ENCODE measurements around the gene KIDINS220. TPM values are rescaled to one million over a fixed set of nuclear protein-coding genes. Genes with fewer than 3 reads are reported as not detected.

Gene KIDINS220
- total RNA-seq, 1 experiment from 2014 or later, result 29.3 TPM

- H3K79me2 ChIP-seq (ENCODE audit: insufficient read depth, low read length), result no peaks in the 10 kb centered on the region
- H3K27ac Mint-ChIP-seq, result no peak overlapping the region
- H3K27me3 ChIP-seq (ENCODE audit: insufficient read depth, low read length), result no peaks in the 10 kb centered on the region
- no peaks in the 10 kb centered on the region; the same call in 1 of the 2 replicates for H3K27me3 Mint-ChIP-seq (ENCODE audit: low read depth)
- no peak overlapping the region for H3K27ac ChIP-seq (ENCODE audit: insufficient read length, low read depth, low read length)
- no peak overlapping the region for H2BK5ac ChIP-seq (ENCODE audit: insufficient read length, low read length)
- H2BK12ac ChIP-seq (ENCODE audit: insufficient read length, low read depth, low read length), result no peak overlapping the region
- no peak overlapping the region for H4K8ac ChIP-seq (replicated peaks; ENCODE audit: insufficient read length, low read depth, low read length)
- H2BK120ac ChIP-seq (ENCODE audit: low read depth, low read length, poor library complexity, severe bottlenecking), result no peak overlapping the region
- H3K4me1 Mint-ChIP-seq, result peaks cover 6 to 11% of the 10 kb centered on the region in 2 experiments
- H3T11ph ChIP-seq (ENCODE audit: low read length), result no peak overlapping the region
- H3K9me3 Mint-ChIP-seq, result no peaks in the 10 kb centered on the region
- no peaks in the 10 kb centered on the region for H3K4me1 ChIP-seq (ENCODE audit: insufficient read depth, low read length)
- no peak overlapping the region for H3K56ac ChIP-seq (ENCODE audit: insufficient read length, low read depth, low read length)
- DNase-seq, result no peak
- TF ChIP-seq, protein P1, sequence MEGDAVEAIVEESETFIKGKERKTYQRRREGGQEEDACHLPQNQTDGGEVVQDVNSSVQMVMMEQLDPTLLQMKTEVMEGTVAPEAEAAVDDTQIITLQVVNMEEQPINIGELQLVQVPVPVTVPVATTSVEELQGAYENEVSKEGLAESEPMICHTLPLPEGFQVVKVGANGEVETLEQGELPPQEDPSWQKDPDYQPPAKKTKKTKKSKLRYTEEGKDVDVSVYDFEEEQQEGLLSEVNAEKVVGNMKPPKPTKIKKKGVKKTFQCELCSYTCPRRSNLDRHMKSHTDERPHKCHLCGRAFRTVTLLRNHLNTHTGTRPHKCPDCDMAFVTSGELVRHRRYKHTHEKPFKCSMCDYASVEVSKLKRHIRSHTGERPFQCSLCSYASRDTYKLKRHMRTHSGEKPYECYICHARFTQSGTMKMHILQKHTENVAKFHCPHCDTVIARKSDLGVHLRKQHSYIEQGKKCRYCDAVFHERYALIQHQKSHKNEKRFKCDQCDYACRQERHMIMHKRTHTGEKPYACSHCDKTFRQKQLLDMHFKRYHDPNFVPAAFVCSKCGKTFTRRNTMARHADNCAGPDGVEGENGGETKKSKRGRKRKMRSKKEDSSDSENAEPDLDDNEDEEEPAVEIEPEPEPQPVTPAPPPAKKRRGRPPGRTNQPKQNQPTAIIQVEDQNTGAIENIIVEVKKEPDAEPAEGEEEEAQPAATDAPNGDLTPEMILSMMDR (conservative IDR thresholded peaks at IDR 0.05), result no peak
- H3K9ac ChIP-seq (ENCODE audit: extremely low read depth, insufficient read length, low read length), result no peak overlapping the region
- H3K23ac ChIP-seq (ENCODE audit: insufficient read length, low read depth, low read length), result no peak overlapping the region
- H2AFZ ChIP-seq (ENCODE audit: low read length), result no peak overlapping the region
- H3K4ac ChIP-seq (ENCODE audit: low read depth, low read length), result no peak overlapping the region
- H3K4me3 Mint-ChIP-seq, result no peak overlapping the region
- WGBS (ENCODE audit: extremely low coverage, insufficient read length, low lambda C conversion rate), result no CpG with 5 or more reads among the region's 4 CpGs
- H4K91ac ChIP-seq (ENCODE audit: insufficient read length, low read depth, low read length), result no peak overlapping the region
- no peak overlapping the region for H3K18ac ChIP-seq (ENCODE audit: insufficient read length, low read depth, low read length)
- H2BK15ac ChIP-seq (ENCODE audit: low read depth, low read length), result no peak overlapping the region
- H3K36me3 Mint-ChIP-seq (ENCODE audit: insufficient read depth in 1 of 3, low read depth in 3 of 3), result peaks cover 0 to 14% (median 3%) of the 10 kb centered on the region in 3 experiments; a peak in 4 of 7 replicates
- no peak overlapping the region for H2AK5ac ChIP-seq (ENCODE audit: insufficient read length, low read length)
- no peak overlapping the region for H3K4me2 ChIP-seq (ENCODE audit: insufficient read depth, insufficient read length, low read length)
- H4K5ac ChIP-seq (ENCODE audit: insufficient read length, low read depth, low read length), result no peak overlapping the region
- no peak overlapping the region for H2BK20ac ChIP-seq (ENCODE audit: low read depth, low read length, poor library complexity, severe bottlenecking)
- no peaks in the 10 kb centered on the region for H3K9me3 ChIP-seq (ENCODE audit: control insufficient read depth, low read depth, low read length)
- H3K14ac ChIP-seq (ENCODE audit: insufficient read depth, low read length), result no peak overlapping the region
- no peaks in the 10 kb centered on the region for H4K20me1 ChIP-seq (ENCODE audit: control insufficient read depth, insufficient read depth, insufficient read length)
- H3K79me1 ChIP-seq (ENCODE audit: insufficient read depth, low read depth, low read length, poor library complexity, severe bottlenecking), result no peaks in the 10 kb centered on the region
- no peaks in the 10 kb centered on the region for H3K23me2 ChIP-seq (ENCODE audit: insufficient read length, low read depth, low read length, poor library complexity, severe bottlenecking)
Measured at GRCh38 chr2:8853426-8853825, 16.0 kb upstream of the KIDINS220 start.
